ENCODE data around the gene ZNF195. TPM values are rescaled to one million over a fixed set of nuclear protein-coding genes. Genes with fewer than 3 reads are reported as not detected.
"Not testable (repeated sequence)": the region's sequence is repeated elsewhere in the genome, so short reads cannot be mapped to it uniquely, and the experiment has no call there.

The ZNF195 gene
- total and polyA plus RNA-seq, 12 donors: 6.4 to 14.2 (median 11.1) TPM

DNA sequence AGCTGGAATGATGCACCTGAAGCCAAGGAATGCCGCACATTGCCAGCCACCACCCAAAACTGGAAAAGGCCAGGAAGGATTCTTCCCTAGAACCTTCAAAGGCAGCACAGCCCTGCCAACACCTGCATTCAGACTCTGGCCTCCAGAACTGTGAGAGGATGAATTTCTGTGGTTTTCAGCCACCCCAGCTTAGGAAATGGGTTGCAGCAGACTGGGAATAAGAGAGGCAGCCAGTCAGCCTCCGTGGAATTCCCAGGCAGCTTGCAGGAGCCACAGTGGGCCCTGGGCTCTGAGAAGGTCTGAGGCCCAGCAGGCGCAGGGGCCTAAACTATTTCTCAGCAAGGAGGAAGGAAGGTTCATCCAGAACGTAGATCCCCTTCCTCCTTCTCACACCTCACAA is 19.2 kb upstream of the ZNF195 start:
- intact Hi-C loops (cut with DNase I); DNase-seq: not testable (repeated sequence)
- WGBS, 2 donors: 74 to 75% methylated on average over 3 to 4 of the region's 4 CpGs

DNA sequence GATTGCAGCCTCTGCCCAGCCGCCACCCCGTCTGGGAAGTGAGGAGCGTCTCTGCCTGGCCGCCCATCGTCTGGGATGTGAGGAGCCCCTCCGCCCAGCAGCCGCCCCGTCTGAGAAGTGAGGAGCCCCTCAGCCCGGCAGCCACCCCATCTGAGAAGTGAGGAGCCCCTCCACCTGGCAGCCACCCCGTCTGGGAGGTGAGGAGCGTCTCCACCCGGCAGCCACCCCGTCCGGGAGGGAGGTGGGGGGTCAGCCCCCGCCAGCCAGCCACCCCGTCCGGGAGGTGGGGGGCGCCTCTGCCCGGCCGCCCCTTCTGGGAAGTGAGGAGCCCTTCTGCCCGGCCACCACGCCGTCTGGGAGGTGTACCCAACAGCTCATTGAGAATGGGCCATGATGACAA is 18.3 kb upstream of the ZNF195 start:
- 92 to 94% methylated on average over 21 to 22 of the region's 23 CpGs for WGBS, 2 donors
- H3K4me1 ChIP-seq; H3K9me3 ChIP-seq; H3K4me3 ChIP-seq; H3K27ac ChIP-seq; H3K27me3 ChIP-seq; H3K36me3 ChIP-seq; ATAC-seq; DNase-seq; intact Hi-C loops (cut with DNase I): not testable (repeated sequence)

More for the DNA sequence above, 19.2 kb upstream of the ZNF195 start:
- H3K4me1 ChIP-seq, H3K36me3 ChIP-seq, H3K27me3 ChIP-seq, H3K4me3 ChIP-seq, ATAC-seq, H3K9me3 ChIP-seq, H3K27ac ChIP-seq: not testable (repeated sequence)

DNA sequence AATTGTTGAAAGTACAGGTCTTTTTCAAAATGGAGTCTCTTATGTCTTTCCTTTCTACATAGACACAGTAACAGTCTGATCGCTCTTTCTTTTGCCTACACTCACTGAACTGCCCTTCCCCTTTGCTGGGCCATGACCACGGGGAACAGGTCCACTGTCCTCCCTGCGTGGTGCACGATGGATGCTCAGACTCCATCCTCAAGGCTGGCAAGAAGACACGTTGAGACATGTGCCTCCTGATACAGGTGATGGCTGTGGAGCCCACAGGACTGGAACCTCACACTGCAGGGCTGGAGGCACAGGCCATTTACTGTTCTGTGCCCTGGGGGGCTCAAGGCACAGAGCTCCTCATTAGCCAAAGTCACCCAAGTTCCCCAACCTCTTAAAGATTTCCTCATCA is 16.5 kb upstream of the ZNF195 start:
- H3K27ac ChIP-seq; H3K36me3 ChIP-seq; H3K27me3 ChIP-seq; DNase-seq; H3K9me3 ChIP-seq; intact Hi-C loops (cut with DNase I); H3K4me1 ChIP-seq; H3K4me3 ChIP-seq; ATAC-seq: not testable (repeated sequence)
- 85 to 87% methylated on average over 5 of the region's 5 CpGs for WGBS, 2 donors

DNA sequence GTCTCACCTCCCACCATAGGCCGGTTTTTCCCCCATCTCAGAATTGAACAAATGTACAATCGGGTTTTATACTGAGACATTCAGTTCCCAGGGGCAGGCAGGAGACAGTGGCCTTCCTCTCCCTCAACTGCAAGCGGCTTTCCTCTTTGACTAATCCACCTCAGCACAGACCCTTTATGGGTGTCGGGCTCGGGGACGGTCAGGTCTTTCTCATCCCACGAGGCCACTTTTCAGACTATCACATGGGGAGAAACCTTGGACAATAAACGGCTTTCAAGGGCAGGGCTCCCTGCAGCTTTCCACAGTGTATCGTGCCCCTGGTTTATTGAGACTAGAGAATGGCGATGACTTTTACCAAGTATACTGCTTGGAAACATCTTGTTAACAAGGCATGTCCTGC is 16.0 kb upstream of the ZNF195 start:
- ATAC-seq, DNase-seq: not testable (repeated sequence)
- WGBS, 2 donors: 76 to 88% methylated on average over 10 of the region's 10 CpGs

DNA sequence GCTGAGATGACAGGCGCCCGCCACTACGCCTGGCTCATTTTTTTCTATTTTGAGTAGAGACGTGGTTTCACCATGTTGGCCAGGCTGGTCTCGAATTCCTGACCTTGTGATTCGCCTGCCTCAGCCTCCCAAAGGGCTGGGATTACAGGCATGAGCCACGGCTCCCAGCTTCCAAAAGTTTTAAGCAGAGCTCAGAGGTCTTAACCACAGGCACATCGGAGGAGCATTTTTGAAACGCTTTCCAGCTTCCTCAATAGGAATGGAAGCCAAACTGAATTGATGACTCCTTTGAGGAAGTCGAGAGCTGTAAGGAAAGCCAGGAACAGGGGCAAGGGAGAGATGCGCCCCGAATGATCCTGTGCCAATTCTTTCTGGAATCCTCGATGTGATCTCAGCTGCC is 14.5 kb upstream of the ZNF195 start:
- H3K4me1 ChIP-seq; DNase-seq; H3K27me3 ChIP-seq; H3K36me3 ChIP-seq; intact Hi-C loops (cut with DNase I); H3K27ac ChIP-seq; H3K4me3 ChIP-seq; ATAC-seq; H3K9me3 ChIP-seq: not testable (repeated sequence)
- 81 to 82% methylated on average over 12 of the region's 13 CpGs for WGBS, 2 donors

More for the DNA sequence above, 16.0 kb upstream of the ZNF195 start:
- H3K4me1 ChIP-seq; H3K36me3 ChIP-seq; H3K27ac ChIP-seq; H3K4me3 ChIP-seq; H3K9me3 ChIP-seq; H3K27me3 ChIP-seq; intact Hi-C loops (cut with DNase I): not testable (repeated sequence)

DNA sequence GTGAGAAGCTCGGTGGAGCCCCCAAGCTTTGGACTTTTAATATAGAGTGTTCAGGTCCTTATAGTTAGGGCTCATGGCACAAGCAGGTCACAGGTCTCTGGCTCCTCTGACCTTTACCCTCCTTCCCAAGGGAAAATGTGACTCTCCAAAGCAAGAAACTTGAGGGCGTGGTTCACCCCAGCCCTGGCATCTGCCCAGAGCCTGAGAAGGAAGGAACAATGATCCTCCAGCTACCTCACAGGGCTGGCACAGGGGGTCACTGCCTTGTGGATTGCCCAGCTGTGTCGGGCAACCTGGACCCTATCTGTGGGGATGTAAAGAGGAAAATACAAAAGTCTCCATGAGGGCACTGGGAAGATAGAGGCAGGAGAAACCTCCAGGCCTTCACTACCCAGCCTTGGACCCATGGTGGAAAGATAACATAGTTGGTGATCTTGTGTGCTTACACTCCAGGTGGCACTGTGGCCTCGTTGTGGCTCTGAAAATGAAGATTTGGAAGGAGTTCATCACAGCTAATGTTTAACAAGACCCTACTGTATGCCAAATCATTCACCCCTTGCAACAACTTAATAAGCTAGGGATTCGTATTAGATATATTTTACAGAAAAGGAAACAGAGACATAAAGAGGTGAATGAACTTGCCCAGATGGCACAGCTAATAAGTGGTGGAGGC is 3.8 kb upstream of the ZNF195 start:
- 79 to 82% methylated on average over 5 of the region's 5 CpGs for WGBS, 2 donors
- no peak for DNase-seq
- no peak for ATAC-seq
- Histone ChIP-seq H3K9me3 (peaks cover 0 to under 1% (median 0%) of the 10 kb centered on the region in 11 donors), H3K36me3 (no peaks in the 10 kb centered on the region), H3K4me3 (no peak overlapping the region), H3K27me3 (no peaks in the 10 kb centered on the region), H3K4me1 (peaks cover 0 to 13% (median 6%) of the 10 kb centered on the region in 9 donors), H3K27ac (no peak overlapping the region)
- intact Hi-C loops (cut with DNase I): no loop called here
- TF ChIP-seq, protein P1, sequence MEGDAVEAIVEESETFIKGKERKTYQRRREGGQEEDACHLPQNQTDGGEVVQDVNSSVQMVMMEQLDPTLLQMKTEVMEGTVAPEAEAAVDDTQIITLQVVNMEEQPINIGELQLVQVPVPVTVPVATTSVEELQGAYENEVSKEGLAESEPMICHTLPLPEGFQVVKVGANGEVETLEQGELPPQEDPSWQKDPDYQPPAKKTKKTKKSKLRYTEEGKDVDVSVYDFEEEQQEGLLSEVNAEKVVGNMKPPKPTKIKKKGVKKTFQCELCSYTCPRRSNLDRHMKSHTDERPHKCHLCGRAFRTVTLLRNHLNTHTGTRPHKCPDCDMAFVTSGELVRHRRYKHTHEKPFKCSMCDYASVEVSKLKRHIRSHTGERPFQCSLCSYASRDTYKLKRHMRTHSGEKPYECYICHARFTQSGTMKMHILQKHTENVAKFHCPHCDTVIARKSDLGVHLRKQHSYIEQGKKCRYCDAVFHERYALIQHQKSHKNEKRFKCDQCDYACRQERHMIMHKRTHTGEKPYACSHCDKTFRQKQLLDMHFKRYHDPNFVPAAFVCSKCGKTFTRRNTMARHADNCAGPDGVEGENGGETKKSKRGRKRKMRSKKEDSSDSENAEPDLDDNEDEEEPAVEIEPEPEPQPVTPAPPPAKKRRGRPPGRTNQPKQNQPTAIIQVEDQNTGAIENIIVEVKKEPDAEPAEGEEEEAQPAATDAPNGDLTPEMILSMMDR (IDR thresholded peaks at IDR 0.05): no peak

DNA sequence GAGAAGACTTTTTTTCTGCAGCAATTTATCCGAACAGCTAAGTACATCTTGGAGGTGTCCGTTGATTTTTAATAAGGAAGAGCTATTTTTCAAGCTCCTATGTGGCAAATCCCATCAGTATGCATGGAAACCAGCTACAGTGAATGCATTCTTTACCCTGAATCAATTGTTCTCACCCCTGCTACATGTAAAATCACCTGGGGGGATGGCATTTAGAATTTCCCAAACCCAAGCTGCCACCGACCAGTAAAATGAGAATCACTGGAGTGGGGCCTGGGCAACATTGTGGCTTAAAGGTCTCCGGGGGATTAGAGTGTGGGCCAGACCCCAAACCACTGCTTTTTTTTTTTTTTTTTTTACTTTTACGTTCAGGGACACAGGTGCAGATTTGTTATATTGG is 2.8 kb upstream of the ZNF195 start:
- no peaks in the 10 kb centered on the region for H3K9me3 ChIP-seq
- H3K4me1 ChIP-seq: peaks cover 0 to 23% (median 14%) of the 10 kb centered on the region in 9 donors
- TF ChIP-seq, protein P1 (IDR thresholded peaks at IDR 0.05): no peak
- no peak overlapping the region for H3K4me3 ChIP-seq
- intact Hi-C loops (cut with DNase I): no loop called here
- H3K27me3 ChIP-seq: no peaks in the 10 kb centered on the region
- DNase-seq: no peak
- ATAC-seq: no peak
- no peak overlapping the region for H3K27ac ChIP-seq
- WGBS, 2 donors: 72 to 86% methylated on average over 5 of the region's 5 CpGs
- H3K36me3 ChIP-seq: peaks cover 0 to 7% (median 0%) of the 10 kb centered on the region in 9 donors
